Stimulated activated CD8-positive, alpha-beta memory T cell treated with anti-CD3 and anti-CD28 coated beads, Interleukin-12 subunit alpha, Interleukin-12 subunit beta, amount 100 ng/mL, for 24 hours (primary cell): Measurements from ENCODE around the gene PLA2G7.
"Not testable (repeated sequence)": the region's sequence is repeated elsewhere in the genome, so short reads cannot be mapped to it uniquely, and the experiment has no call there.

Source experiments
- DNase-seq: peaks from one replicate; pipeline ENCODE4 v3.0.0-alpha.2; 2020; ENCODE audit errors: extremely low read depth

PLA2G7 gene

GRCh38 chr6:46748940-46749503 is 13.8 kb upstream of the PLA2G7 start:
- no peak for DNase-seq

- DNase-seq: no peak
Observed at GRCh38 chr6:46746696-46747095, 11.5 kb upstream of the PLA2G7 start, which contains the start of gene ANKRD66. Gene ANKRD66 (plus strand): TSS chr6:46746933. CDS start chr6:46751949, 5,016 bp downstream.

- DNase-seq: no peak
Observed at GRCh38 chr6:46745973-46746372, 10.8 kb upstream of the PLA2G7 start.

GRCh38 chr6:46744159-46744725 is 9.1 kb upstream of the PLA2G7 start:
- DNase-seq: not testable (repeated sequence)

GRCh38 chr6:46743425-46744158 is 8.4 kb upstream of the PLA2G7 start:
- DNase-seq: no peak

- DNase-seq: no peak
Observed at GRCh38 chr6:46741910-46742309, 6.7 kb upstream of the PLA2G7 start.

- no peak for DNase-seq
Observed at GRCh38 chr6:46741482-46741881, 6.3 kb upstream of the PLA2G7 start.

- DNase-seq: no peak
Observed at GRCh38 chr6:46736906-46737305, 1.7 kb upstream of the PLA2G7 start.

- DNase-seq: no peak
Observed at GRCh38 chr6:46735720-46736031, 501 bp upstream of the PLA2G7 start.

GRCh38 chr6:46733341-46733801 is 1.8 kb downstream of the PLA2G7 start:
- DNase-seq: no peak

- no peak for DNase-seq
Observed at GRCh38 chr6:46730921-46731461, 4.2 kb downstream of the PLA2G7 start.

GRCh38 chr6:46729787-46730326 is 5.3 kb downstream of the PLA2G7 start:
- DNase-seq: no peak

- no peak for DNase-seq
Observed at GRCh38 chr6:46720401-46720800, 14.8 kb downstream of the PLA2G7 start.

GRCh38 chr6:46719099-46719498 is 16.1 kb downstream of the PLA2G7 start:
- no peak for DNase-seq

- DNase-seq: no peak
Observed at GRCh38 chr6:46715141-46715540, 20.0 kb downstream of the PLA2G7 start.

- no peak for DNase-seq
Observed at GRCh38 chr6:46711491-46711890, 23.7 kb downstream of the PLA2G7 start.

GRCh38 chr6:46706464-46706863 is 28.7 kb downstream of the PLA2G7 start:
- DNase-seq: no peak

- no peak for DNase-seq
Observed at GRCh38 chr6:46704562-46704961, 30.6 kb downstream of the PLA2G7 start.

- no peak for DNase-seq
Observed at GRCh38 chr6:46699970-46700369, 35.2 kb downstream of the PLA2G7 start.

GRCh38 chr6:46690911-46691451 is 44.2 kb downstream of the PLA2G7 start:
- no peak for DNase-seq

GRCh38 chr6:46690141-46690755 is 44.9 kb downstream of the PLA2G7 start:
- DNase-seq: no peak

- DNase-seq: no peak
Observed at GRCh38 chr6:46689657-46690056, 45.5 kb downstream of the PLA2G7 start.
